Measurements from ENCODE around the gene KSR2.
"Not testable (repeated sequence)": the region's sequence is repeated elsewhere in the genome, so short reads cannot be mapped to it uniquely, and the experiment has no call there.

KSR2 gene

GRCh38 chr12:117857139-117857538, 111.7 kb downstream of the KSR2 start:
- DNase-seq (ENCODE audit: low read depth) = not testable (repeated sequence)

- DNase-seq (ENCODE audit: low read depth) = no peak
Measured at GRCh38 chr12:117855165-117855564, 113.6 kb downstream of the KSR2 start.

- DNase-seq (ENCODE audit: low read depth) = no peak
Measured at GRCh38 chr12:117854339-117855012, 114.3 kb downstream of the KSR2 start.

- no peak for DNase-seq (ENCODE audit: low read depth)
Measured at GRCh38 chr12:117853600-117853999, 115.2 kb downstream of the KSR2 start.

GRCh38 chr12:117850048-117850447, 118.7 kb downstream of the KSR2 start:
- DNase-seq (ENCODE audit: low read depth) = no peak

GRCh38 chr12:117847371-117847770, 121.4 kb downstream of the KSR2 start:
- no peak for DNase-seq (ENCODE audit: low read depth)

- no peak for DNase-seq (ENCODE audit: low read depth)
Measured at GRCh38 chr12:117845271-117845904, 123.4 kb downstream of the KSR2 start.

- DNase-seq (ENCODE audit: low read depth) = no peak
Measured at GRCh38 chr12:117844114-117844830, 124.5 kb downstream of the KSR2 start.

GRCh38 chr12:117842630-117843029, 126.2 kb downstream of the KSR2 start:
- no peak for DNase-seq (ENCODE audit: low read depth)

- no peak for DNase-seq (ENCODE audit: low read depth)
Measured at GRCh38 chr12:117842220-117842619, 126.6 kb downstream of the KSR2 start.

- DNase-seq (ENCODE audit: low read depth) = no peak
Measured at GRCh38 chr12:117837737-117838050, 131.1 kb downstream of the KSR2 start.

GRCh38 chr12:117836999-117837736, 131.6 kb downstream of the KSR2 start:
- peak; percentile 44 for DNase-seq (ENCODE audit: low read depth)

- DNase-seq (ENCODE audit: low read depth) = no peak
Measured at GRCh38 chr12:117836476-117836875, 132.3 kb downstream of the KSR2 start.

GRCh38 chr12:117835156-117835555, 133.6 kb downstream of the KSR2 start:
- no peak for DNase-seq (ENCODE audit: low read depth)

GRCh38 chr12:117832459-117833457, 136.0 kb downstream of the KSR2 start:
- DNase-seq (ENCODE audit: low read depth) = no peak

- DNase-seq (ENCODE audit: low read depth) = no peak
Measured at GRCh38 chr12:117830471-117830870, 138.3 kb downstream of the KSR2 start.

GRCh38 chr12:117829108-117829507, 139.7 kb downstream of the KSR2 start:
- DNase-seq (ENCODE audit: low read depth) = no peak

GRCh38 chr12:117827660-117828059, 141.1 kb downstream of the KSR2 start:
- no peak for DNase-seq (ENCODE audit: low read depth)

GRCh38 chr12:117825827-117826226, 143.0 kb downstream of the KSR2 start:
- no peak for DNase-seq (ENCODE audit: low read depth)

- no peak for DNase-seq (ENCODE audit: low read depth)
Measured at GRCh38 chr12:117821480-117822175, 147.2 kb downstream of the KSR2 start.
